H1 (cell line): ENCODE measurements around the gene TMIGD1. TPM values are rescaled to one million over a fixed set of nuclear protein-coding genes. Genes with fewer than 3 reads are reported as not detected.

Experiments used
- CTCF ChIA-PET: fragments of 300-600 bp; sonication (Branson Sonifier 250); formaldehyde crosslinking; loops from one replicate; lab custom pipeline; 2021; ENCODE audit not compliant: partially characterized antibody; lab: Charles Lee
- POLR2A ChIA-PET: fragments of 300-600 bp; sonication (Branson Sonifier 250); formaldehyde crosslinking; loops from one replicate; lab custom pipeline; 2021; ENCODE audit warnings: inconsistent platforms; ENCODE audit not compliant: partially characterized antibody; lab: Charles Lee
- DNase-seq, 2 experiments: peaks; one replicate each; pipeline versions ENCODE4 v3.0.0 to v3.0.0-alpha.2; 2010 to 2022; ENCODE audit warnings: low spot score in 2 of 2, low read depth in 1 of 2, mixed read lengths in 1 of 2
- FAIRE-seq: peaks from 2 replicates; lab custom pipeline; 2011; peaks lifted over from hg19 to GRCh38; lab: Jason Lieb, UNC
- H2AFZ ChIP-seq: 2 replicates; pipeline ENCODE4 v1.8.1; 2012; ENCODE audit warnings: low read length, inconsistent platforms
- H2AK5ac ChIP-seq: 2 replicates; pipeline ENCODE4 v1.6.1; 2013; ENCODE audit warnings: low read depth, low read length
- H2BK120ac ChIP-seq: replicated peaks from 2 replicates; pipeline ENCODE3; 2013; ENCODE audit warnings: low read depth, low read length, inconsistent platforms
- H2BK12ac ChIP-seq: 2 replicates; pipeline ENCODE4 v1.6.1; 2013; ENCODE audit warnings: low read depth, low read length
- H2BK15ac ChIP-seq: 2 replicates; pipeline ENCODE4 v1.6.1; 2013; ENCODE audit warnings: low read length
- H2BK20ac ChIP-seq: 2 replicates; pipeline ENCODE4 v1.6.1; 2013; ENCODE audit warnings: low read length
- H2BK5ac ChIP-seq: 2 replicates; pipeline ENCODE4 v1.6.1; 2013; ENCODE audit warnings: low read depth, low read length
- H3K14ac ChIP-seq: 2 replicates; pipeline ENCODE4 v1.6.1; 2013; ENCODE audit warnings: inconsistent platforms; ENCODE audit not compliant: insufficient read length
- H3K18ac ChIP-seq: 2 replicates; pipeline ENCODE4 v1.6.1; 2013; ENCODE audit warnings: low read length; ENCODE audit errors: extremely low read depth
- H3K23ac ChIP-seq: 2 replicates; pipeline ENCODE4 v1.6.1; 2013; ENCODE audit warnings: inconsistent platforms; ENCODE audit not compliant: insufficient read length
- H3K23me2 ChIP-seq: 2 replicates; pipeline ENCODE4 v1.6.1; 2013; ENCODE audit warnings: low read depth, low read length
- H3K27ac ChIP-seq: 2 replicates; pipeline ENCODE4 v1.6.1; 2011; ENCODE audit warnings: low read depth, low read length, inconsistent platforms
- H3K27me3 ChIP-seq, 4 experiments: replicated peaks in 1 of 4; 1 replicate in 1 of 4; 2 replicates in 3 of 4; pipeline versions ENCODE4 v1.6.1 to v1.8.1; 2011 to 2013; ENCODE audit warnings: low read length in 3 of 4, mild to moderate bottlenecking in 3 of 4, inconsistent platforms in 2 of 4, mixed read lengths in 2 of 4, moderate library complexity in 1 of 4; ENCODE audit not compliant: control insufficient read depth in 3 of 4, insufficient read depth in 3 of 4; ENCODE audit errors: extremely low read depth in 1 of 4
- H3K36me3 ChIP-seq, 4 experiments: 2 replicates each; pipeline versions ENCODE4 v1.6.1 to v1.8.1; 2011 to 2013; ENCODE audit warnings: mild to moderate bottlenecking in 4 of 4, low read length in 3 of 4, moderate library complexity in 2 of 4, control low read depth in 1 of 4, inconsistent platforms in 1 of 4; ENCODE audit not compliant: insufficient read depth in 4 of 4, control insufficient read depth in 2 of 4
- H3K4ac ChIP-seq: replicated peaks from 2 replicates; pipeline ENCODE3; 2013; ENCODE audit warnings: low read length, low read depth, mixed read lengths, inconsistent platforms; ENCODE audit not compliant: insufficient read length
- H3K4me1 ChIP-seq, 4 experiments: replicated peaks in 1 of 4; 1 replicate in 1 of 4; 2 replicates in 3 of 4; pipeline versions ENCODE4 v1.6.1 to v1.8.1; 2011 to 2013; ENCODE audit warnings: low read length in 3 of 4, inconsistent platforms in 2 of 4, mixed read lengths in 1 of 4; ENCODE audit not compliant: insufficient read depth in 4 of 4, control insufficient read depth in 3 of 4
- H3K4me2 ChIP-seq, 2 experiments: 2 replicates each; pipeline versions ENCODE4 v1.6.1 to v1.8.1; 2011 to 2013; ENCODE audit warnings: low read depth in 2 of 2, low read length in 2 of 2, control low read depth in 1 of 2, inconsistent platforms in 1 of 2, mild to moderate bottlenecking in 1 of 2; ENCODE audit not compliant: insufficient read depth in 1 of 2
- H3K4me3 ChIP-seq, 4 experiments: fragments of 200-600, 300-600 bp in 1 of 4; sonication (generic), shearing (Covaris generic), sonication (Bioruptor Twin) in 1 of 4; 2 replicates each; pipeline versions ENCODE4 v1.5.1 to v1.8.1; 2011 to 2016; ENCODE audit warnings: low read length in 4 of 4, low read depth in 3 of 4, control low read depth in 2 of 4, inconsistent platforms in 2 of 4, mild to moderate bottlenecking in 2 of 4, mixed read lengths in 1 of 4, moderate library complexity in 1 of 4; ENCODE audit not compliant: insufficient read depth in 2 of 4; ENCODE audit errors: extremely low read depth in 1 of 4
- H3K56ac ChIP-seq: replicated peaks from 2 replicates; pipeline ENCODE3; 2013; ENCODE audit warnings: low read depth, mild to moderate bottlenecking, mixed read lengths, low read length, inconsistent platforms; ENCODE audit not compliant: insufficient read length
- H3K79me1 ChIP-seq: 2 replicates; pipeline ENCODE4 v1.6.1; 2013; ENCODE audit warnings: low read depth, low read length, control low read depth
- H3K79me2 ChIP-seq, 2 experiments: 2 replicates each; pipeline versions ENCODE4 v1.6.1 to v1.8.1; 2012 to 2013; ENCODE audit warnings: low read length in 2 of 2, mild to moderate bottlenecking in 2 of 2, inconsistent platforms in 1 of 2; ENCODE audit not compliant: insufficient read depth in 2 of 2, control insufficient read depth in 1 of 2
- H3K9ac ChIP-seq, 4 experiments: replicated peaks in 1 of 4; 1 replicate in 1 of 4; 2 replicates in 3 of 4; pipeline versions ENCODE4 v1.6.1 to v1.8.1; 2011 to 2013; ENCODE audit warnings: low read depth in 3 of 4, low read length in 3 of 4, control low read depth in 2 of 4, mild to moderate bottlenecking in 2 of 4, moderate library complexity in 2 of 4, inconsistent platforms in 1 of 4; ENCODE audit errors: extremely low read depth in 1 of 4
- H3K9me3 ChIP-seq, 2 experiments: 2 replicates each; pipeline versions ENCODE4 v1.6.1 to v1.8.1; 2012 to 2013; ENCODE audit warnings: mild to moderate bottlenecking in 2 of 2, moderate library complexity in 2 of 2, control low read depth in 1 of 2, inconsistent platforms in 1 of 2, low read depth in 1 of 2, low read length in 1 of 2, mixed read lengths in 1 of 2; ENCODE audit not compliant: insufficient read depth in 2 of 2
- H4K20me1 ChIP-seq, 2 experiments: replicated peaks in 1 of 2; 2 replicates each; pipeline versions ENCODE3 to v1.8.1; 2011 to 2013; ENCODE audit warnings: inconsistent platforms in 2 of 2, low read length in 2 of 2, mild to moderate bottlenecking in 1 of 2; ENCODE audit not compliant: insufficient read depth in 2 of 2, control insufficient read depth in 1 of 2
- H4K5ac ChIP-seq: 2 replicates; pipeline ENCODE4 v1.6.1; 2013; ENCODE audit warnings: low read length, low read depth, mixed read lengths, inconsistent platforms; ENCODE audit not compliant: insufficient read length
- H4K8ac ChIP-seq: 2 replicates; pipeline ENCODE4 v1.8.0; 2013; ENCODE audit warnings: mild to moderate bottlenecking, moderate library complexity, low read length, inconsistent platforms; ENCODE audit not compliant: insufficient read depth; ENCODE audit errors: extremely low read depth
- H4K91ac ChIP-seq: replicated peaks from 2 replicates; pipeline ENCODE3; 2013; ENCODE audit warnings: low read length, mixed read lengths, inconsistent platforms; ENCODE audit not compliant: insufficient read length
- CEBPB ChIP-seq: IDR thresholded peaks from 2 replicates; pipeline ENCODE4 v1.6.1; 2012; ENCODE audit warnings: low read depth, low read length
- WGBS, 2 experiments: shearing (Covaris generic) in 1 of 2; methylation state at CpG; one replicate each; pipeline versions ENCODE4 v1.1.6 to v1.1.7; 2013 to 2015; ENCODE audit warnings: low lambda C conversion rate in 2 of 2, mixed read lengths in 2 of 2, inconsistent platforms in 1 of 2, low coverage in 1 of 2, missing lambda C conversion rate in 1 of 2; ENCODE audit not compliant: insufficient replicate concordance in 2 of 2, insufficient coverage in 1 of 2, insufficient read length in 1 of 2; ENCODE audit errors: extremely low coverage in 1 of 2, missing lambda C conversion rate in 1 of 2; 5-methylcytosine and 5-hydroxymethylcytosine counted together
- polyA plus RNA-seq, 7 experiments: library from polyadenylated mRNA; depleted of rRNA in 3 of 7; stranded (reverse) in 5 of 7; unstranded in 2 of 7; fragments of >200 nt in 5 of 7; fragments of 200-250 nt in 2 of 7; gene quantifications; 1 replicate in 5 of 7; 2 replicates in 1 of 7; 4 replicates in 1 of 7; pipeline versions ENCODE4 v1.2.1 to v1.2.3, GENCODE V29; 2011 to 2013; ENCODE audit warnings: missing spikeins in 2 of 7, mixed read lengths in 2 of 7
- total RNA-seq: library from RNA; stranded (reverse); fragmentation: NEBNext Ultra II Directional; extraction: Animal tissue kit (Norgen Biotek cat#: 25700); gene quantifications from 2 replicates; pipeline ENCODE4 v1.2.1, GENCODE V29; 2021

TMIGD1 gene
- total and polyA plus RNA-seq, 2 of the 8 experiments (the other 6 are each of a cell fraction or from before 2014, with no cell fraction given): not detected

- Histone ChIP-seq H2BK12ac (no peak overlapping the region), H2BK5ac (no peak overlapping the region), H3K79me2 (no peaks in the 10 kb centered on the region), H4K8ac (no peak overlapping the region), H3K4me1 (no peaks in the 10 kb centered on the region), H4K91ac (no peak overlapping the region), H2BK20ac (no peak overlapping the region), H3K27me3 (no peaks in the 10 kb centered on the region), H3K18ac (no peak overlapping the region), H3K9me3 (no peaks in the 10 kb centered on the region), H3K27ac (no peak overlapping the region), H3K23me2 (no peaks in the 10 kb centered on the region), H3K4me2 (no peak overlapping the region), H2BK120ac (no peak overlapping the region), H4K5ac (no peak overlapping the region), H3K14ac (no peak overlapping the region), H3K79me1 (no peaks in the 10 kb centered on the region), H2AFZ (no peak overlapping the region), H3K4ac (no peak overlapping the region), H3K23ac (no peak overlapping the region), H2AK5ac (no peak overlapping the region), H3K9ac (no peak overlapping the region), H3K56ac (no peak overlapping the region), H4K20me1 (no peaks in the 10 kb centered on the region), H2BK15ac (no peak overlapping the region), H3K4me3 (no peak overlapping the region), H3K36me3 (no peaks in the 10 kb centered on the region)
- ChIA-PET POLR2A (no interaction called here), CTCF (interaction anchor here (0.7 to 0.9 kb wide), 2 partner anchors 8 to 189 kb away, joined by 3 to 4 read pairs; no protein-coding TSS in a partner anchor)
- DNase-seq (no peak), FAIRE-seq (no peak)
- 100% methylated on average over 1 of the region's 1 CpG; no CpG with 5 or more reads in 1 of the 2 experiments for WGBS, 2 experiments
- no peak for TF ChIP-seq CEBPB
These were observed 19.4 kb downstream of the TMIGD1 start for GRCh38 chr17:30314474-30314873.
